Stimulated activated CD4-positive, alpha-beta T cell treated with anti-CD3 and anti-CD28 coated beads, Interleukin-4, amount 100 ng/mL, for 24 hours (primary cell): ENCODE measurements around the gene CIPC.

ENCODE experiments used
- DNase-seq: peaks from one replicate; pipeline ENCODE4 v3.0.0-alpha.2; 2020

CIPC gene

GRCh38 chr14:77155083-77155482 is 57.0 kb downstream of the CIPC start:
- DNase-seq = no peak

- no peak for DNase-seq
Measured at GRCh38 chr14:77157740-77158139, 59.7 kb downstream of the CIPC start.

GRCh38 chr14:77158175-77158881 is 60.3 kb downstream of the CIPC start:
- no peak for DNase-seq

- no peak for DNase-seq
Measured at GRCh38 chr14:77158882-77159255, 60.8 kb downstream of the CIPC start.

GRCh38 chr14:77161011-77161410 is 63.0 kb downstream of the CIPC start:
- no peak for DNase-seq
